Mucosa of rectum (tissue), 2 donors: ENCODE data around the gene DOCK1.

Source experiments
- H3K27ac ChIP-seq, 2 donors: one replicate each; pipeline ENCODE4 v1.7.0; 2013; ENCODE audit warnings: inconsistent platforms in 2 of 2, low read depth in 2 of 2, low read length in 2 of 2
- H3K27me3 ChIP-seq, 2 donors: one replicate each; pipeline ENCODE4 v1.7.0; 2013; ENCODE audit warnings: low read length in 2 of 2; ENCODE audit not compliant: control insufficient read depth in 2 of 2, insufficient read depth in 2 of 2
- H3K36me3 ChIP-seq, 2 donors: one replicate each; pipeline ENCODE4 v1.7.0; 2013; ENCODE audit warnings: low read length in 2 of 2; ENCODE audit not compliant: control insufficient read depth in 2 of 2, insufficient read depth in 2 of 2
- H3K4me1 ChIP-seq, 2 donors: one replicate each; pipeline ENCODE4 v1.7.0; 2013; ENCODE audit warnings: low read length in 2 of 2, mild to moderate bottlenecking in 1 of 2; ENCODE audit not compliant: control insufficient read depth in 2 of 2, insufficient read depth in 2 of 2
- H3K4me3 ChIP-seq, 2 donors: one replicate each; pipeline ENCODE4 v1.7.0; 2013; ENCODE audit warnings: low read length in 2 of 2
- H3K9ac ChIP-seq, 2 donors: one replicate each; pipeline ENCODE4 v1.7.0; 2013; ENCODE audit warnings: low read length in 2 of 2, low read depth in 1 of 2, mild to moderate bottlenecking in 1 of 2
- H3K9me3 ChIP-seq, 2 donors: one replicate each; pipeline ENCODE4 v1.7.0; 2013; ENCODE audit warnings: low read length in 2 of 2; ENCODE audit not compliant: control insufficient read depth in 2 of 2
- donor health status: healthy.
- donor health status: Normal muscosa, but diverticular disease.

Gene DOCK1

DNA sequence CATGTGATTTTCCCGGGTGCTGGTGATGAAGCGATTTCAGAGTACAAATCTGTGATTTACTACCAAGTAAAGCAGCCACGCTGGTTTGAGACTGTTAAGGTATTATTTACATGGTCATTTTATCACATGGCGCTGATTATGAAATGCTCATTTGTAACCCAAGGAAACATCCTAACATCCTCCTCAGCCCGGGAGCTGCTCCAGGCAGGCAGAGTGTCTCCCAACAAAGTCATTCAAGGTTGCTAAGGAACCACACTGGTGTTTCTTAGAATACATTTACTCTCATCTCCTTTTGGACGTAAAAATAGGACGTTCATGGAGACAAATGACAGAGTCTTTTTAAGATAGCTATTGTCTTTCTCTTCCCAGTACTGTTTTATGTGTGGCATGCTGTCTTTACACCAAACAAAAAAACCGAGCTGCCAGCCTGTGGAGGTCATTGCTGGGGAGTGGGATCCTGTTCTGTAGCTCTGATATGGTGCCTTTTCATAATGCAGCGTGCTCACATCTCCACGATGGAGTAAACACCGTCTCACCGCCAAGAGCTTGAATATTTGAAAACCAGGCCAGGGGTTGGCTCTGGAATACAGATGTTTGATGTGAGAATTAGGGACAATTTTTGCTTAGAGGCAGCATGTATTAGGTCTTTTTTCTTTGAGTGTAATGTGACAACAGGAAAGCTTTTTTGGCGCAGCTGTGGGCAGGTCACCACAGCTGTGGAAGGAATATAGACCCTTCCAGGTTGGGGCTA, 119.6 kb downstream of the DOCK1 start:
- Histone ChIP-seq H3K36me3 (peaks cover 33 to 35% of the 10 kb centered on the region in 2 donors), H3K4me1 (no peaks in the 10 kb centered on the region), H3K9ac (no peak overlapping the region), H3K9me3 (no peaks in the 10 kb centered on the region), H3K27me3 (no peaks in the 10 kb centered on the region), H3K4me3 (no peak overlapping the region), H3K27ac (no peak overlapping the region)

DNA sequence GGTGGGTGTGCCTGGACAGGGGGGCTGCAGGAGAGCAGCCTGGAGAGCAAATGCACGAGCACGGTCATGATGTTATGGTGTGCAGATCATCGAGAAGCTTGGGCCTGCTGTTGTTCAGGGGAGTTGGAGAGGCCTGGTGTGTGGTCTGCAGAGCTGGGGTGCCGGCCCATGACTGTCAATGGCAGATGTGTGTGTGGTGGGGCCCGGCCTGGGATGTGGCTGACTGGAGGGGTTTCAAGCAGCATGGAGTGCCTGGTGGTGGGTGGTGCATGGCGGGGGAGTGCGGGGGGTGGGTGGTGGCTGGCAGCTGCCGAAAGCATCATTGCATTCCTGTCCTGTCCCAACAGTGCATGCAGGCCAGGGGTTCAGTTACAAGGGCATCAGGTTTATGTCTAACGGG, 122.6 kb downstream of the DOCK1 start:
- Histone ChIP-seq H3K27ac (no peak overlapping the region), H3K9ac (no peak overlapping the region), H3K27me3 (no peaks in the 10 kb centered on the region), H3K4me3 (no peak overlapping the region), H3K9me3 (no peaks in the 10 kb centered on the region), H3K4me1 (no peaks in the 10 kb centered on the region), H3K36me3 (peaks cover 50 to 56% of the 10 kb centered on the region in 2 donors)

DNA sequence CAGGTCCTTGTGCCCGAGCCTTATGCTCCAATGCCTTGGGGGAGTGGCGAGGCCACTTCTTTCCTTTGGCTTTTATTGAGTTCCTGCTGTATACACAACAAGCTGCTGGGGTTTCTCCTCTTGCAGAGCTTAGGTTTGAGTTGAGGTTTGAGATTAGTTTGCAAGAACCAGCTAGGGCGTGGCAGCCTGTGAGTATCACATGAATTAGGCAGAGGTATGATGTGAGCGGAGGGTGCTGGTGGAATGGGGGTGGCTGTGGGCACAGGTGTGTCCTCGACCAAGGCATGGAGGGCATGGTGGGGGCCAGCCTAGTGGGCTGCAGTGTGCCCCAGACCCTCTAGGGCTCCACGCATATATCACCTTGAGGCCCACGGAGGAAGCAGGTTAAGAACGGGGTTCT, 123.3 kb downstream of the DOCK1 start:
- H3K36me3 ChIP-seq: peaks cover 53 to 59% of the 10 kb centered on the region in 2 donors
- no peaks in the 10 kb centered on the region for H3K27me3 ChIP-seq
- H3K4me3 ChIP-seq: no peak overlapping the region
- no peak overlapping the region for H3K27ac ChIP-seq
- H3K9me3 ChIP-seq: no peaks in the 10 kb centered on the region
- no peaks in the 10 kb centered on the region for H3K4me1 ChIP-seq
- no peak overlapping the region for H3K9ac ChIP-seq

DNA sequence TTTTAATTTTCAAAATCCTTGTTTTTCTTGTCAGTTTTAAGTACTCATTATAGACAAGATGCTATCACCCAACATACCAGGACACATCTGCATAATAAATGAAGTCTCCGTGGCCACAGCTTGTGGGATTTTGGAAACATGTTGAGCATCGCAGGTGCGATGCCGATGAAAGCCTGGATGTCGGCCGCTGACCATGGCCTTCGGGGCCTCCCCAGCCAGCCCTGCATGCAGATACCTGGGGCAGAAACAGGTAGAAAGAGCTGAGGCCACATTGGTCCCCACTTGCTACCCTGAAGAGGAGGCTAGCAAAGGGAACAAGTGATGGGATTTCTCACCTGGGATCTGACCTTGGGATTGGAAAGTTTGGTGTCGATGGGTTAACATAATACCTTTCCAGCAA, 123.8 kb downstream of the DOCK1 start:
- Histone ChIP-seq H3K9ac (no peak overlapping the region), H3K27me3 (no peaks in the 10 kb centered on the region), H3K4me1 (no peaks in the 10 kb centered on the region), H3K4me3 (no peak overlapping the region), H3K9me3 (no peaks in the 10 kb centered on the region), H3K27ac (no peak overlapping the region), H3K36me3 (peaks cover 53 to 59% of the 10 kb centered on the region in 2 donors)

DNA sequence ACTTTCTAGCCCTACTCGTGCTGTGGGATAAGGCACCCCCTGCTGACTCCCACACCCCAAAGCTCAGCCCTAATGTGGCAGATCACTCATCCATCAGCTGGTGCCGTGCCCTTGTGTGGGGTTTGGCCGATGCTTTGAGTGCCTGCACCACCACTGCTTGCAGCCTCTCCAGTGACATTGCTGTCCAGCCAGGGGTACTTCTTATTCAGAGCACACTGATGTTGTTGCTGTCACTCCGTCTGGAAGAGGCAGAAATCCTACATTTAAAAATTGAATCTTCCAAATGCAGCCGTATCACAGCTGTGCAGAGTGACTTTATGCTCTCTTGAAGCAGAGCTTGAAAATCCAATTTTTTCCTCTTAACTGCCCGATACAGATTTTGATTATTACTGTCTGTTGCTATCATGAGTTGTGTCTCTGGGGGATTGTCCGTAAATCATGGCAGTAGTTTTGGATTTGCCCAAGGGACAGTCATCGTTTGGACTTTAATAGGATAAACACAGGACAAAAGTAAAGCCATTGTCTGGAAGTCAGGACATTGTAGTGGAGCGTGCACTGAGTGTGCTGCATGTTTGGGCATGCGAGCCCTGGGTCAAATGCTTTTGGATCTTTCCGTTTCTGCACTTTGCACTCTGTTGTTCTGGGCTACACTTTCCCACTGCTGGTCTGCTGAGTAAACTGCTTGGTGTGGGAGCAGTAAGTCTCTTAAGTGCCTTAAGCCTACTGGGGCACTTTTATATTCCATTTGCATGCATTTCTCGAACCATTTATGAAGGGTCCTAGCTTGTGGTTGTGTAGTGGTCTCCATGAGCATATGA, 128.2 kb downstream of the DOCK1 start:
- no peak overlapping the region for H3K4me3 ChIP-seq
- H3K27ac ChIP-seq: no peak overlapping the region
- no peak overlapping the region for H3K9ac ChIP-seq
- peaks cover 53 to 56% of the 10 kb centered on the region in 2 donors for H3K36me3 ChIP-seq
- no peaks in the 10 kb centered on the region for H3K4me1 ChIP-seq
- no peaks in the 10 kb centered on the region for H3K9me3 ChIP-seq
- H3K27me3 ChIP-seq: no peaks in the 10 kb centered on the region

DNA sequence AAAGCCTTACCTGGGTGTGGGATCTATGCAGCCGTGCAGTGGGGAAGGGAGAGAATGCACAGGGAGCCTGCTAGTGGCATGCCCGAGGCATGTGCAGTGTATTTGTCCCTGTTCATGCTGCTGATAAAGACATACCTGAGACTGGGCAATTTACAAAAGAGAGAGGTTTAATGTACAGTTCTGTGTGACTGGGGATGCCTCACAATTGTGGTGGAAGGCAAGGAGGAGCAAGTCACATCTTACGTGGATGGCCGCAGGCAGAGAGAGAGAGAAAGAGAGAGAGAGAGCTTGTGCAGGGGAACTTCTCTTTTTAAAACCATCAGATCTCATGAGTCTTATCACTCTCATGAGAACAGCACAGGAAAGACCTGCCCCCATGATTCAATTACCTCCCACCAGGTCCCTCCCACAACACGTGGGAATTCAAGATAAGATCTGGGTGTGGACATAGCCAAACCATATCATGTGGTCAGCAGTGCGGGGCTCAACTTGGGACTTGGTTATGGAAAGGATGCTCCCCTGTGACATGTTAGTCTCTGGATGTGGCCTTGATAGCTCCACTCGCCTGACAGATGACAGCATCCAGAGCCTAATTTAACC, 128.9 kb downstream of the DOCK1 start:
- no peaks in the 10 kb centered on the region for H3K27me3 ChIP-seq
- H3K4me3 ChIP-seq: no peak overlapping the region
- no peaks in the 10 kb centered on the region for H3K4me1 ChIP-seq
- no peak overlapping the region for H3K27ac ChIP-seq
- H3K36me3 ChIP-seq: peaks cover 57 to 59% of the 10 kb centered on the region in 2 donors
- no peak overlapping the region for H3K9ac ChIP-seq
- H3K9me3 ChIP-seq: no peaks in the 10 kb centered on the region

DNA sequence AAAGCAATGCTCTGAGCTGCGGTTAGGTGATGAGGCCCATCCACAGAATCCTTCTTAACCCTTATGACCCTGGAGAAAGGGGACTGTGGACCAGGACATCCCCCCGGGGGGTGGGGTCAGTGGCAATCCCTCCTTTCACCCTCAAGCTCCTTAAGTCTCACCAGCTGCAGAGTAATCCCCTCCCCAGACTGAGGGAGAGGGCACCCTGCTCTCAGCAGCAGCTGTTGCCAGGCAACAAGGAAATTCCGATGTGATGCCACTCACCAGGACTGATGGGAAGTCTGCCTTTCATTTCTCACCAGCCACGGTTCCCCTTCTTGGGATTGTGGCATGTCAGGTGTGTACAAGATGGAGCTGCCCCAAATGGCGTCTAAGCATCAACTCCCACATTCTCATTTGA, 129.6 kb downstream of the DOCK1 start:
- H3K36me3 ChIP-seq: peaks cover 57 to 61% of the 10 kb centered on the region in 2 donors

DNA sequence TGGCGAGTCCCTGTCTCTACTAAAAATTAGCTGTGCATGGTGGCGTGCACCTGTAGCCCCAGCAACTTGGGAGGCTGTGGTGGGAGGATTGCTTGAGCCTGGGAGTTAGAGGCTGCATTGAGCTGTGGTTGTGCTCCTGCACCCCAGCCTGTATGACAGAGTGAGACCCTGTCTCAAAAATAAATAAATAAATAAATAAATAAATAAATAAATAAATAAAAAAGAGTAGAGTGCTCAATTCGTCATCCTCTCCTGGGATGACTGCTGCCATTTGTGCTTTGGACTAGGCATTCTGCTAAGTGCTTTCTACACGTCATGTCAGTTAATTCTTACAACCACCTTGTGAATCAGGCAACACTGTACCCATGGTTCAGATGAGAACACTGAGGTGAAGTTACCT, 130.6 kb downstream of the DOCK1 start:
- no peaks in the 10 kb centered on the region for H3K9me3 ChIP-seq
- H3K27ac ChIP-seq: no peak overlapping the region
- H3K4me3 ChIP-seq: no peak overlapping the region
- peaks cover 57 to 61% of the 10 kb centered on the region in 2 donors for H3K36me3 ChIP-seq
- no peak overlapping the region for H3K9ac ChIP-seq
- H3K4me1 ChIP-seq: no peaks in the 10 kb centered on the region
- H3K27me3 ChIP-seq: no peaks in the 10 kb centered on the region

More for the DNA sequence above, 129.6 kb downstream of the DOCK1 start:
- Histone ChIP-seq H3K27me3 (no peaks in the 10 kb centered on the region), H3K4me3 (no peak overlapping the region), H3K9ac (no peak overlapping the region), H3K4me1 (no peaks in the 10 kb centered on the region), H3K9me3 (no peaks in the 10 kb centered on the region), H3K27ac (no peak overlapping the region)

DNA sequence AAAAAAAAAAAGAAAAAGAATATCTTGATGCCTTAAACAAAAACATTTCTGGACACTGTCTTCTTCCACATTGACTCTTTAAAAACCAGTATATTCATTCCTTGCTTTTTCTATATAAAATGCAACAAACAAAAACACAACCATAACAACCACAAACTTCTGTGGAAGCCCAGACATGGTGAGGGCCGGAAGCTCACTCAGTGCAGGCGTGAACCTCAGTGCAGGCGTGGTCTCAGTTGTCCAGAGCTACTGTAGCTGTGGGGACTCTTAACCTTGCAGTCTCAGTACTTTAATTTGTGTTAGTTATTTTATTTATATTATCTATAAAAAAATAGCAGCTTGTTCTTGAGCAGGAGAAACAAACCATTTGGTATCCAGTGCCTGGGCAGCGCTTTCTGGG, 131.8 kb downstream of the DOCK1 start:
- H3K4me3 ChIP-seq: no peak overlapping the region
- no peaks in the 10 kb centered on the region for H3K9me3 ChIP-seq
- H3K27me3 ChIP-seq: no peaks in the 10 kb centered on the region
- no peaks in the 10 kb centered on the region for H3K4me1 ChIP-seq
- peaks cover 54 to 56% of the 10 kb centered on the region in 2 donors for H3K36me3 ChIP-seq
- H3K9ac ChIP-seq: no peak overlapping the region
- H3K27ac ChIP-seq: no peak overlapping the region

DNA sequence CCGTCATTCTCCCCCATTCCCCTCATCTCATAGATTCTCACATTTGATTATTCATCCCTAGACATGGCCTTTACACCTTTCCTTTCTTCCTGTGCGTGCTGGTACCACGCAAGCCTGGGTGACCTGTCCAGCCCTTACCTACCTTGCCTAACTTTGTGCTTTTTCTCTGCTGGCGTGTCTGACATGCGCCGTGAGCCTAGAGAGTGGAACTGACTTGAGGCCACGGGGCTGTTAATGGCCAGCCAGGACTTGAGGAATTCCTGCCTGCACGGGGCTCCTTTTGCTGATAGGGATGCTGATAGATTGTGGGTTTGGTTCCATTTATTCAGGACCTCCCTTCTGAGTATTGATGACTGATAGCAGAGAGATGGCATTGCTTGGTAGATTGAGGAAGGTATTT, 134.2 kb downstream of the DOCK1 start:
- Histone ChIP-seq H3K27me3 (no peaks in the 10 kb centered on the region), H3K9ac (no peak overlapping the region), H3K4me3 (no peak overlapping the region), H3K36me3 (peaks cover 44 to 54% of the 10 kb centered on the region in 2 donors), H3K9me3 (no peaks in the 10 kb centered on the region), H3K4me1 (no peaks in the 10 kb centered on the region), H3K27ac (no peak overlapping the region)
